GM12891 (cell line): ENCODE results near the gene TM4SF1.

Experiments used
- DNase-seq: peaks from one replicate; pipeline ENCODE4 v3.0.0; 2011; ENCODE audit warnings: low spot score; ENCODE audit not compliant: insufficient read length
- FAIRE-seq: peaks from 2 replicates; lab custom pipeline; 2011; peaks lifted over from hg19 to GRCh38; lab: Jason Lieb, UNC
- PAX5 ChIP-seq: IDR thresholded peaks from 2 replicates; pipeline ENCODE4 v1.6.1; 2011; ENCODE audit warnings: low read length, moderate library complexity, mild to moderate bottlenecking; ENCODE audit not compliant: insufficient read depth, severe bottlenecking
- POLR2A ChIP-seq: IDR thresholded peaks from 2 replicates; pipeline ENCODE4 v1.6.1; 2011; ENCODE audit warnings: low read depth, low read length, control low read depth
- POLR2AphosphoS5 ChIP-seq: IDR thresholded peaks from 2 replicates; pipeline ENCODE4 v1.6.1; 2011; ENCODE audit warnings: low read depth, low read length, control low read depth
- POU2F2 ChIP-seq: IDR thresholded peaks from 2 replicates; pipeline ENCODE4 v1.6.1; 2011; ENCODE audit warnings: low read depth, mild to moderate bottlenecking, control low read depth, low read length, moderate library complexity
- SPI1 ChIP-seq: IDR thresholded peaks from 2 replicates; pipeline ENCODE4 v1.6.1; 2011; ENCODE audit warnings: low read depth, low read length, control low read depth
- TAF1 ChIP-seq: IDR thresholded peaks from 2 replicates; pipeline ENCODE4 v1.6.1; 2011; ENCODE audit warnings: low read depth, low read length, control low read depth

The TM4SF1 gene

GRCh38 chr3:149409351-149409750 is 31.9 kb upstream of the TM4SF1 start:
- no peak for DNase-seq
- TF ChIP-seq PAX5 (no peak), POLR2A (no peak), TAF1 (no peak), POLR2AphosphoS5 (no peak), SPI1 (no peak), POU2F2 (no peak)
- FAIRE-seq: no peak

- TF ChIP-seq TAF1 (no peak), POLR2AphosphoS5 (no peak), POU2F2 (no peak), SPI1 (no peak)
- DNase-seq: no peak
- FAIRE-seq: no peak
These were observed 30.4 kb upstream of the TM4SF1 start for GRCh38 chr3:149407898-149408297.

DNA sequence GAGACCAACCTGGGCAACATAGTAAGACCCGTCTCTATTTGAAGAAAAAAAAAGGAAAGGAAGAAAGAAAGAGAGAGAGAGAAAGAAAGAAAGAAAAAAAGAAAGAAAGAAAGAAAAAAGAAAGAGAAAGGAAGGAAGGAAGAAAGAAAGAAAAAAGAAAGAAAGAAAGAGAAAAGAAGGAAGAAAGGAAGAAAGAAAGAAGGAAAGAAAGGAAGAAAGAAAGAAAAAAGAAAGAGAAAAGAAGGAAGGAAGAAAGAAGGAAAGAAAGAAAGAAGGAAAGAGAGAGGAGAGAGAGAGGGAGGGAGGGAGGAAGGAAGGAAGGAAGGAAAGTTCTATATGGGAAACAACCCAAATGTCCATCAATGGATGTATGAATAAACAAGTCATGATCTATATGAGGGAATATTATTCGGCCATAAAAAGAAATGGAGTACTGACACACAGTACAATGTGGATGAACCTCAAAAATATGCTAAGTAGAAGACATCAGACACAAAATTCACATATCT is 28.8 kb upstream of the TM4SF1 start:
- TF ChIP-seq TAF1: no peak
- no peak for TF ChIP-seq SPI1
- TF ChIP-seq POLR2AphosphoS5: no peak
- no peak for TF ChIP-seq PAX5
- TF ChIP-seq POLR2A: no peak
- no peak for TF ChIP-seq POU2F2
- FAIRE-seq (no peak), DNase-seq (no peak)

DNA sequence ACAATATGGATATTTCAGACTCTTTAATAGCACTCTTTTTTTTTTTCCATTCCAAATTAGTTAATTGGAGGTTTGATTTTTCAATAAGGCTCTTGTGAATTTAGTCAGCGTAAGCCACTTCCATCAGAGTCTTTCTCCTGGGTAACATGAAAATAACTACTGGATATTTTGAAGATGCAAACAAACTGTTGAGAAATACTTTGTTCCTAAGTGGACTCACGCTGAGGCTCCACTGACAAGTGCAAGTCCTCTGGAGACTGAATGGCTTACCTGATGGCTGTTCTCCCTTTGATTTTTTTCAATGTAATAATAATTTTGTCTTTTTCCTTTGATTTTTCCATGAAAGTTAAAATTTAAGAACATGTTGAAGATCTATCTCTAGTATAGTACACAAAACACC is 26.0 kb upstream of the TM4SF1 start:
- FAIRE-seq (no peak), DNase-seq (no peak)
- TF ChIP-seq POLR2A (no peak), POU2F2 (no peak), PAX5 (no peak), SPI1 (no peak), TAF1 (no peak), POLR2AphosphoS5 (no peak)

DNA sequence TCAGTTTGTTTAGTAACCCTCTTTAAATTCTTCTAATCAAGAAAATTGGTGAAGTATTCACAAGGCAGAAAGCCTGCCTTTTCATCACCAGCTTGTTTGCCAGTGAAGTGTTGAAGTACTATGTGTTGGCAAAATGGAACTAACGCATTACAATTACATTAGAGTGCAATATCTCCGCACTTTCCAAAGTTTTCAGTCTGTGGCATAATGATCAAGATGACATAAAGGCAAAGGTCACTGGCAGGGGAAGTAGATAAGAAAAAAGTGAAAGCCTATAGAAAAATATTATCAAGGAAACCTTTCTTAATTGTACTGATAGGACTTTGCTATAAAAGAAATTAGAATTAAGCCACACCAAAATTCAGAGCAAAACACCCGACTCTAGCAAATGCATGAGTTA is 25.0 kb upstream of the TM4SF1 start:
- TF ChIP-seq SPI1: no peak
- TF ChIP-seq POLR2A: no peak
- TF ChIP-seq TAF1: no peak
- no peak for TF ChIP-seq PAX5
- TF ChIP-seq POLR2AphosphoS5: no peak
- no peak for FAIRE-seq
- DNase-seq: no peak

- FAIRE-seq (no peak), DNase-seq (no peak)
- TF ChIP-seq POLR2AphosphoS5: no peak
- TF ChIP-seq TAF1: no peak
- no peak for TF ChIP-seq POLR2A
- no peak for TF ChIP-seq PAX5
- TF ChIP-seq SPI1: no peak
- no peak for TF ChIP-seq POU2F2
These were observed 24.5 kb upstream of the TM4SF1 start for GRCh38 chr3:149401926-149402310.

DNA sequence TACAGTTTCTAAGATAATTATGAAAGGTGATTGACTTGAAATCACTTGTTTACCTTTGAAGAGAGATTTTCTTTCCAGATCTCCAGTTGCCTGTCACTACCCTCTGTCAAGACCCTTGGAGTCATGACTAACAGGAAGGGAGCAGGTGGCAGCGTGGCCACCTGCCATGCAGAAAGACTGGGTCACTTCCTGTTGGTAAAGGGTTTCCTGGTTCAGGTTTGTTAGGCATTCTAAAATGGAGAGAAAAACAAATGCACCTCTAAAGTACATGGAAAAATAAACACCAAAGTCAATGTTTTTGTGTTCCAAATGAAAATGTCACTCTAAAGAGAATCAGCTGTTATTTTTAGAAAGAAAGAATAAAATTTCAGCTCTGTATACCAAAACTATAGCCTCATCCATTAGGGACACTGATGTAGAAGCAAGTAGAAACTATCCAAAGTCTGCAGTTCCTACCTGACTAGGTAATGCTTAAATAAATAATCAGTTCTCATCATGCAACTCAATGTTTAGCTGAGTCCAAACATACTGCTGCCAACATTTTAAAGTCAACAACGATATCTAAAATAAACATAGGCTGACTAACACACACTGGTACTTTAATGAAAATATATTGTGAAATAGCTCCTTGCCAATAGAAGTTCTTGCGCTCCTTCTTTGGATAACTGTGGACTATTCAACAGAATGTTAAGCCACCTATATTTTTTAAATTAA is 23.9 kb upstream of the TM4SF1 start:
- TF ChIP-seq SPI1 (no peak), POLR2A (no peak), POLR2AphosphoS5 (no peak), POU2F2 (no peak), PAX5 (no peak), TAF1 (no peak)
- DNase-seq (no peak), FAIRE-seq (no peak)

GRCh38 chr3:149400645-149401044 is 23.2 kb upstream of the TM4SF1 start:
- TF ChIP-seq POU2F2 (no peak), POLR2A (no peak), SPI1 (no peak), POLR2AphosphoS5 (no peak), PAX5 (no peak), TAF1 (no peak)
- FAIRE-seq (no peak), DNase-seq (no peak)

DNA sequence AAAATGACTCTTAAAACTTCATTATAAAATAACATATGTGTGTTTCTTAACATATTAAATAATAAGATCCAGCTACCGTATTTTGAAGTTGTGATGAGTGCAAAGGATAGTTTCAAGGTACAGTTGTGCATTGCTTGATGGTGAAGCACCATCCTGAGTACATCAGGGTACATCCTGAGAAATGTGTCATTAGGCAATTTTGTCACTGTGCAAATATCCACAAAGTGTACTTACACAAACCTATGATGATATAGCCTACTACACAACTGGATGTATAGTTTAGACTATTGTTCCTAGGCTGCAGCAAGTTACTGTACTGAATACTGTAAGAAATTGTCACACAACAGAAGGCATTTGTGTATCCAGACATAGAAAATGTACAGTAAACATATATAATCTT is 20.8 kb upstream of the TM4SF1 start:
- DNase-seq: no peak
- FAIRE-seq: peak; percentile 31
- TF ChIP-seq SPI1: no peak
- TF ChIP-seq POU2F2: no peak
- no peak for TF ChIP-seq POLR2AphosphoS5
- no peak for TF ChIP-seq TAF1
- TF ChIP-seq POLR2A: no peak
- no peak for TF ChIP-seq PAX5

GRCh38 chr3:149397528-149397927 is 20.1 kb upstream of the TM4SF1 start:
- no peak for TF ChIP-seq SPI1
- TF ChIP-seq POLR2AphosphoS5: no peak
- no peak for TF ChIP-seq POU2F2
- no peak for TF ChIP-seq POLR2A
- TF ChIP-seq TAF1: no peak
- TF ChIP-seq PAX5: no peak
- no peak for DNase-seq
- FAIRE-seq: no peak

DNA sequence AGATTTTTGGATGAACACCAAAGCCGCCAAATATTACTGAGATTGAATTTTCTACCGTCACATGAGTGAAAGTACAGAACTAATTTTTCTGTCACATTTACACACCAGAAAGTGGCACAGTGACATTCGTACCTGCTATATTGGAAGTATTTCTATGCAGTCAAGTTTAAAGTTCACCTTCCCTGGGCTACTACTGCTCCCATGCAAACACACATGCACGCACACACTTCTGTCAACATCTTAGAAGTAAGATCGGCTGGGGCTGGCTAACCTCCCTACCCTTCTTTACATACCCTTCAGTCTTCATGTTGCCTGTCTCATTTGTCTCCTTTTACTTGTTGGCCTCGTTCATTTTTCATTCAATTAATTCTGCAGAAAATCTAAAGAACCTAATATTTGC is 19.0 kb upstream of the TM4SF1 start:
- FAIRE-seq: no peak
- DNase-seq: no peak
- TF ChIP-seq POLR2AphosphoS5: no peak
- no peak for TF ChIP-seq PAX5
- no peak for TF ChIP-seq SPI1
- TF ChIP-seq POU2F2: no peak
- no peak for TF ChIP-seq POLR2A
